Colonic mucosa (tissue), 4 donors: ENCODE data around the gene MED6. TPM values are rescaled to one million over a fixed set of nuclear protein-coding genes. Genes with fewer than 3 reads are reported as not detected.

Experiments
- DNase-seq: peaks from one replicate; pipeline ENCODE4 v3.0.0-alpha.2; 2020
- H3K27ac ChIP-seq: fragments of 200-600 bp; one replicate; pipeline ENCODE4 v1.8.0; 2021
- H3K27me3 ChIP-seq: fragments of 200-600 bp; one replicate; pipeline ENCODE4 v1.8.0; 2021
- H3K36me3 ChIP-seq: fragments of 200-600 bp; one replicate; pipeline ENCODE4 v1.8.0; 2021
- H3K4me1 ChIP-seq: fragments of 200-600 bp; one replicate; pipeline ENCODE4 v1.8.0; 2021; ENCODE audit warnings: mild to moderate bottlenecking
- H3K4me3 ChIP-seq: fragments of 200-600 bp; one replicate; pipeline ENCODE4 v1.8.0; 2021
- H3K9ac ChIP-seq, 2 donors: one replicate each; pipeline ENCODE4 v1.7.0; 2013; ENCODE audit warnings: control low read depth in 2 of 2, low read depth in 2 of 2, low read length in 2 of 2
- H3K9me3 ChIP-seq: fragments of 200-600 bp; one replicate; pipeline ENCODE4 v1.8.0; 2021
- CTCF ChIP-seq: fragments of 200-600 bp; IDR thresholded peaks from one replicate; pipeline ENCODE4 v1.8.0; 2022; ENCODE audit warnings: antibody characterized with exemption, mild to moderate bottlenecking
- intact Hi-C: fragments of 100-400 bp; cut with DNase I; formaldehyde crosslinking; loops from one replicate; pipeline ENCODE4 v1.14.1; 2022
- total RNA-seq, 2 donors: library from RNA; stranded (reverse); fragmentation: NEBNext Ultra II Directional in 1 of 2; extraction: Animal tissue kit (Norgen Biotek cat#: 25700) in 1 of 2; gene quantifications; one replicate each; pipeline ENCODE4 v1.2.1, GENCODE V29; 2021
- donor health status: healthy.
- donor health status: DM: no; HTN: no; CAD: no.
- donor health status: DM: no; HTN: no; CAD: no.

Gene MED6
- total RNA-seq, 2 donors from 2014 or later: 25.7 to 28.0 TPM

GRCh38 chr14:70555890-70556289, 44.6 kb downstream of the MED6 start:
- peak; percentile 26 for DNase-seq
- Histone ChIP-seq H3K9me3 (no peaks in the 10 kb centered on the region), H3K27me3 (no peaks in the 10 kb centered on the region), H3K4me3 (no peak overlapping the region), H3K27ac (no peak overlapping the region), H3K9ac (no peak overlapping the region), H3K4me1 (no peaks in the 10 kb centered on the region), H3K36me3 (no peaks in the 10 kb centered on the region)
- intact Hi-C loops: no loop called here
- TF ChIP-seq CTCF: no peak

- Histone ChIP-seq H3K9me3 (no peaks in the 10 kb centered on the region), H3K9ac (no peak overlapping the region), H3K27ac (no peak overlapping the region), H3K27me3 (no peaks in the 10 kb centered on the region), H3K36me3 (no peaks in the 10 kb centered on the region), H3K4me3 (no peak overlapping the region), H3K4me1 (no peaks in the 10 kb centered on the region)
- DNase-seq: no peak
- no peak for TF ChIP-seq CTCF
- intact Hi-C loops: no loop called here
Observed at GRCh38 chr14:70538087-70538486, 62.4 kb downstream of the MED6 start.

DNA sequence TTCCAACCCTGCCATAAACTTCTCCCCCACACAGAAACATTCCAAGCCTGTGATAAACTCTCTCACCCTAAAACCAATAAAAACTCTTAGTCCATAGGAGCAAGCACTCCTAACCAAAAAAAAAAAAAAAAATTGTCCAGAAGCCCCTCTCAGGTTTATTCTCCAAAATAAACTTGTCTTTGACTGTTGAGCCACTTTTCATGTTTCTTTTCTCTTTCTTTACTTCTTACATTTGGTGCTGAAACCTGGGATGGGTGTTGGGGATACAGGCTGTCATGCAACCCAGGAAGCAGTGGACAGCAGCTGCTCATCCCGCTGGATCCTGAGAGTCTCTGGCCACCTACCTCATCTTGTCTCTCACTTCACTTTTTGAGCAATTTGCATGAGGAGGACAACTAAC, 63.6 kb downstream of the MED6 start:
- H3K9ac ChIP-seq: no peak overlapping the region
- TF ChIP-seq CTCF: no peak
- H3K36me3 ChIP-seq: no peaks in the 10 kb centered on the region
- intact Hi-C loops: no loop called here
- H3K4me1 ChIP-seq: no peaks in the 10 kb centered on the region
- no peaks in the 10 kb centered on the region for H3K9me3 ChIP-seq
- H3K4me3 ChIP-seq: no peak overlapping the region
- DNase-seq: no peak
- H3K27ac ChIP-seq: no peak overlapping the region
- no peaks in the 10 kb centered on the region for H3K27me3 ChIP-seq

- H3K27ac ChIP-seq: no peak within 1 kb of the TSS
- no peaks in the 10 kb centered on the region for H3K4me1 ChIP-seq
- H3K9me3 ChIP-seq: no peaks in the 10 kb centered on the region
- H3K4me3 ChIP-seq: no peak within 1 kb of the TSS
- H3K9ac ChIP-seq: no peak within 1 kb of the TSS
- no peak for DNase-seq
- intact Hi-C loops: no loop called here
- no peaks in the 10 kb centered on the region for H3K36me3 ChIP-seq
- H3K27me3 ChIP-seq: no peaks in the 10 kb centered on the region
- no peak for TF ChIP-seq CTCF
Observed at GRCh38 chr14:70534904-70535303, 65.6 kb downstream of the MED6 start, which contains the start of gene ADAM20. Gene ADAM20 (minus strand): TSS chr14:70535004. CDS start chr14:70524757, 10,247 bp downstream.

Other genes starting within 250 kb of the MED6 start
- gene COX16, start 241.0 kb downstream of the MED6 start, total RNA-seq: 10 to 100 TPM; 43.9 to 58.2 TPM
- 10 to 100 TPM; 50.6 to 55.4 TPM for gene SYNJ2BP, start 183.6 kb downstream of the MED6 start, total RNA-seq
- gene ADAM21, start 148.5 kb downstream of the MED6 start, total RNA-seq: not detected
- under 1 TPM; 0.35 TPM for gene ADAM20, start 65.7 kb downstream of the MED6 start, total RNA-seq
- under 1 TPM; 0.66 to 0.82 TPM for gene TTC9, start 41.3 kb upstream of the MED6 start, total RNA-seq
- 10 to 100 TPM; 10.6 to 13.0 TPM for gene MAP3K9, start 208.9 kb upstream of the MED6 start, total RNA-seq